IMR-90 (cell line): ENCODE results near the gene FLCN. TPM values are rescaled to one million over a fixed set of nuclear protein-coding genes. Genes with fewer than 3 reads are reported as not detected.

Source experiments
- ATAC-seq: fragments of 200-7000 bp; cut with Tn5 transposase; 2 replicates; pipeline ENCODE4 v1.9.1; 2020; ENCODE audit warnings: low read depth, mild to moderate bottlenecking, moderate library complexity
- BruUV-seq: library from RNA; stranded (reverse); fragments of 400-500 nt; replicated peaks from 2 replicates; lab custom pipeline; 2021; lab: Mats Ljungman, UMichigan
- CTCF ChIA-PET: fragments of 300-600 bp; formaldehyde crosslinking; extraction: SDS; loops from one replicate; lab custom pipeline; 2021; ENCODE audit warnings: antibody characterized with exemption; lab: Yijun Ruan, JAX
- POLR2A ChIA-PET: fragments of 300-600 bp; sonication (Branson Sonifier 250); formaldehyde crosslinking; loops from one replicate; lab custom pipeline; 2022; ENCODE audit warnings: antibody characterized with exemption; ENCODE audit not compliant: unreplicated experiment; lab: Charles Lee
- DNase-seq: peaks from one replicate; pipeline ENCODE4 v3.0.0; 2013
- H2AFZ ChIP-seq: replicated peaks from 2 replicates; pipeline ENCODE3; 2013; ENCODE audit warnings: low read length, mild to moderate bottlenecking; ENCODE audit not compliant: poor library complexity
- H2AK5ac ChIP-seq: 2 replicates; pipeline ENCODE4 v1.6.1; 2013; ENCODE audit warnings: low read depth, low read length, inconsistent platforms
- H2AK9ac ChIP-seq: replicated peaks from 2 replicates; pipeline ENCODE3; 2013; ENCODE audit warnings: mild to moderate bottlenecking, low read depth, low read length, moderate library complexity; ENCODE audit not compliant: poor library complexity
- H2BK120ac ChIP-seq: 2 replicates; pipeline ENCODE4 v1.6.1; 2013; ENCODE audit warnings: low read depth, low read length, inconsistent platforms
- H2BK15ac ChIP-seq: 3 replicates; pipeline ENCODE4 v1.6.1; 2013; ENCODE audit warnings: low read depth, low read length, inconsistent platforms
- H2BK20ac ChIP-seq: 2 replicates; pipeline ENCODE4 v1.6.1; 2013; ENCODE audit warnings: low read depth, mild to moderate bottlenecking, inconsistent platforms, low read length, moderate library complexity
- H2BK5ac ChIP-seq: 2 replicates; pipeline ENCODE4 v1.6.1; 2013; ENCODE audit warnings: mild to moderate bottlenecking, low read depth, low read length, inconsistent platforms; ENCODE audit not compliant: poor library complexity, severe bottlenecking
- H3K14ac ChIP-seq: replicated peaks from 2 replicates; pipeline ENCODE4 v1.6.1; 2013; ENCODE audit warnings: low read depth, low read length, inconsistent platforms
- H3K18ac ChIP-seq: 2 replicates; pipeline ENCODE4 v1.6.1; 2013; ENCODE audit warnings: low read depth, low read length, control low read depth
- H3K23ac ChIP-seq: 2 replicates; pipeline ENCODE4 v1.6.1; 2013; ENCODE audit warnings: low read depth, low read length, inconsistent platforms
- H3K27ac ChIP-seq: 2 replicates; pipeline ENCODE4 v1.5.1; 2013; ENCODE audit warnings: mild to moderate bottlenecking, control low read depth, low read length; ENCODE audit not compliant: insufficient read depth
- H3K27me3 ChIP-seq: 2 replicates; pipeline ENCODE4 v1.6.1; 2013; ENCODE audit warnings: low read length; ENCODE audit not compliant: control insufficient read depth, insufficient read depth
- H3K36me3 ChIP-seq: 2 replicates; pipeline ENCODE4 v1.6.1; 2013; ENCODE audit warnings: low read length, mixed read lengths; ENCODE audit not compliant: control insufficient read depth, insufficient read depth
- H3K4ac ChIP-seq: 2 replicates; pipeline ENCODE4 v1.6.1; 2013; ENCODE audit warnings: low read depth, low read length, inconsistent platforms
- H3K4me1 ChIP-seq: 2 replicates; pipeline ENCODE4 v1.6.1; 2013; ENCODE audit warnings: low read length, mixed read lengths; ENCODE audit not compliant: control insufficient read depth, insufficient read depth
- H3K4me2 ChIP-seq: 2 replicates; pipeline ENCODE4 v1.6.1; 2013; ENCODE audit warnings: low read depth, mild to moderate bottlenecking, control low read depth, low read length, moderate library complexity
- H3K4me3 ChIP-seq: 2 replicates; pipeline ENCODE4 v1.5.1; 2013; ENCODE audit warnings: low read depth, mild to moderate bottlenecking, control low read depth, low read length, moderate library complexity; ENCODE audit not compliant: insufficient read depth
- H3K56ac ChIP-seq: 2 replicates; pipeline ENCODE4 v1.6.1; 2013; ENCODE audit warnings: low read length, inconsistent platforms; ENCODE audit not compliant: insufficient read depth; ENCODE audit errors: extremely low read depth
- H3K79me1 ChIP-seq, 2 experiments: 2 replicates each; pipeline ENCODE4 v1.6.1; 2013; ENCODE audit warnings: low read length in 2 of 2, inconsistent platforms in 1 of 2, low read depth in 1 of 2
- H3K9ac ChIP-seq: 2 replicates; pipeline ENCODE4 v1.6.1; 2013; ENCODE audit warnings: low read depth, low read length, control low read depth
- H3K9me1 ChIP-seq: 2 replicates; pipeline ENCODE4 v1.6.1; 2013; ENCODE audit warnings: low read length, inconsistent platforms; ENCODE audit not compliant: insufficient read depth
- H3K9me3 ChIP-seq: 2 replicates; pipeline ENCODE4 v1.6.1; 2013; ENCODE audit warnings: low read length; ENCODE audit not compliant: control insufficient read depth, insufficient read depth
- H4K20me1 ChIP-seq: 2 replicates; pipeline ENCODE4 v1.6.1; 2013; ENCODE audit warnings: low read length, inconsistent platforms; ENCODE audit not compliant: insufficient read depth
- H4K5ac ChIP-seq: 2 replicates; pipeline ENCODE4 v1.6.1; 2013; ENCODE audit warnings: mild to moderate bottlenecking, low read depth, low read length, control low read depth
- H4K8ac ChIP-seq, 2 experiments: 2 replicates each; pipeline ENCODE4 v1.6.1; 2013; ENCODE audit warnings: low read depth in 2 of 2, low read length in 2 of 2, control low read depth in 1 of 2, inconsistent platforms in 1 of 2
- H4K91ac ChIP-seq: 2 replicates; pipeline ENCODE4 v1.6.1; 2013; ENCODE audit warnings: low read depth, low read length, inconsistent platforms; ENCODE audit not compliant: insufficient read depth
- CEBPB ChIP-seq: IDR thresholded peaks from 2 replicates; pipeline ENCODE4 v1.6.1; 2012; ENCODE audit warnings: low read depth, low read length, improper control_type of control experiment
- MAZ ChIP-seq: IDR thresholded peaks from 2 replicates; pipeline ENCODE4 v1.6.1; 2012; ENCODE audit warnings: low read depth, mild to moderate bottlenecking, low read length, improper control_type of control experiment, moderate library complexity, borderline replicate concordance
- WGBS, 2 experiments: methylation state at CpG; one replicate each; pipeline versions ENCODE4 v1.1.5 to v1.1.7; 2013; ENCODE audit warnings: missing lambda C conversion rate in 2 of 2; ENCODE audit not compliant: insufficient read length in 1 of 2; ENCODE audit errors: extremely low coverage in 2 of 2; 5-methylcytosine and 5-hydroxymethylcytosine counted together
- dilution Hi-C: fragments of 300-500 bp; cut with HindIII; formaldehyde crosslinking; loops from one replicate; pipeline ENCODE4 v1.14.3; 2018; ENCODE audit warnings: low sequenced_read_pairs; ENCODE audit not compliant: unreplicated experiment
- in situ Hi-C: fragments of 300-500 bp; cut with MboI; formaldehyde crosslinking; loops from 3 replicates; pipeline ENCODE4 v1.14.3; 2019; ENCODE audit warnings: low sequenced_read_pairs, inconsistent platforms, mixed read lengths
- intact Hi-C: fragments of 100-400 bp; cut with micrococcal nuclease; formaldehyde crosslinking; loops from 2 replicates; pipeline ENCODE4 v1.10.0; 2022
- polyA plus RNA-seq, 3 experiments: library from polyadenylated mRNA; depleted of rRNA; stranded (reverse); fragments of >200 nt; gene quantifications; 2 replicates each; pipeline ENCODE4 v1.2.3, GENCODE V29; 2012; ENCODE audit warnings: low replicate concordance in 1 of 3
- total RNA-seq: library from RNA; depleted of rRNA; stranded (reverse); fragments of >200 nt; gene quantifications from 2 replicates; pipeline ENCODE4 v1.2.3, GENCODE V29; 2012
- TF ChIP-seq, protein P1 (sequence below): conservative IDR thresholded peaks from 2 replicates; pipeline ENCODE4 v1.5.1; 2012; ENCODE audit warnings: mild to moderate bottlenecking, low read depth, low read length, improper control_type of control experiment

FLCN gene
- total and polyA plus RNA-seq, 2 of the 4 experiments (the other 2 are of a cell fraction): 16.8 to 24.8 TPM

DNA sequence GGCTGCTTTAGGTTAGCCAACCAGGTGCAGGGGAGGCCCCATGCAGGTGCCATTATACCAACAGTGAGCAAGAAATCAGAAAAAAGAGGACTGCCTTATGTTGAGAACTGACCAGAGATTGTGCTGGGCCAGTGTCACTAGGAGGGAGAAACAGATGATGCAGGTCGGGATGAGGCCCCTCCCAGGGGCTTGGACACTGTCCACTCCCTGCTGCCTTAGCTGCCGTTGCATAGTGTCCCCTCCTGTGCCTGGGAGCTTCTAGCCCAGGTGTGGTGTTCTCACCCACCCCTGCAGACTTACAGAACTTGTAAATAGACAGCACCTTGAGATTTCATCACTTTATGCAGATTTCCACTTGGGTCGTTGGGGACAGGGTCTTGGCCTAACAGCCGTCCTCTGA lies 67.6 kb downstream of the FLCN start:
- intact Hi-C loops: no loop called here
- no peak overlapping the region for H3K18ac ChIP-seq
- TF ChIP-seq MAZ (no peak), CEBPB (no peak)
- TF ChIP-seq, protein P1, sequence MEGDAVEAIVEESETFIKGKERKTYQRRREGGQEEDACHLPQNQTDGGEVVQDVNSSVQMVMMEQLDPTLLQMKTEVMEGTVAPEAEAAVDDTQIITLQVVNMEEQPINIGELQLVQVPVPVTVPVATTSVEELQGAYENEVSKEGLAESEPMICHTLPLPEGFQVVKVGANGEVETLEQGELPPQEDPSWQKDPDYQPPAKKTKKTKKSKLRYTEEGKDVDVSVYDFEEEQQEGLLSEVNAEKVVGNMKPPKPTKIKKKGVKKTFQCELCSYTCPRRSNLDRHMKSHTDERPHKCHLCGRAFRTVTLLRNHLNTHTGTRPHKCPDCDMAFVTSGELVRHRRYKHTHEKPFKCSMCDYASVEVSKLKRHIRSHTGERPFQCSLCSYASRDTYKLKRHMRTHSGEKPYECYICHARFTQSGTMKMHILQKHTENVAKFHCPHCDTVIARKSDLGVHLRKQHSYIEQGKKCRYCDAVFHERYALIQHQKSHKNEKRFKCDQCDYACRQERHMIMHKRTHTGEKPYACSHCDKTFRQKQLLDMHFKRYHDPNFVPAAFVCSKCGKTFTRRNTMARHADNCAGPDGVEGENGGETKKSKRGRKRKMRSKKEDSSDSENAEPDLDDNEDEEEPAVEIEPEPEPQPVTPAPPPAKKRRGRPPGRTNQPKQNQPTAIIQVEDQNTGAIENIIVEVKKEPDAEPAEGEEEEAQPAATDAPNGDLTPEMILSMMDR: no peak
- H4K8ac ChIP-seq: no peak overlapping the region
- H2BK120ac ChIP-seq: no peak overlapping the region
- H3K27me3 ChIP-seq: no peaks in the 10 kb centered on the region
- H3K56ac ChIP-seq: no peak overlapping the region
- dilution Hi-C loops: no loop called here
- no peak overlapping the region for H2AFZ ChIP-seq
- H2BK15ac ChIP-seq: no peak overlapping the region
- H3K4ac ChIP-seq: no peak overlapping the region
- H3K9me3 ChIP-seq: no peaks in the 10 kb centered on the region
- ChIA-PET CTCF (no interaction called here), POLR2A (no interaction called here)
- in situ Hi-C loops: no loop called here
- no peak overlapping the region for H3K14ac ChIP-seq
- peaks cover 77% of the 10 kb centered on the region for H3K36me3 ChIP-seq
- BruUV-seq: no TSS peak
- no peaks in the 10 kb centered on the region for H3K4me1 ChIP-seq
- H3K9me1 ChIP-seq: peaks cover 4% of the 10 kb centered on the region; the same call in 1 of the 2 replicates
- no peak overlapping the region for H2BK20ac ChIP-seq
- no peak overlapping the region for H2AK5ac ChIP-seq
- H3K4me3 ChIP-seq: no peak overlapping the region
- no peak overlapping the region for H4K91ac ChIP-seq
- no peak overlapping the region for H3K9ac ChIP-seq
- H3K27ac ChIP-seq: no peak overlapping the region
- H3K79me1 ChIP-seq: peaks cover 12 to 48% of the 10 kb centered on the region in 2 experiments
- H4K20me1 ChIP-seq: peaks cover 9% of the 10 kb centered on the region; the same call in 1 of the 2 replicates
- WGBS, 2 experiments: 92% methylated on average over 2 of the region's 4 CpGs; no CpG with 5 or more reads in 1 of the 2 experiments
- no peak for DNase-seq
- H3K4me2 ChIP-seq: no peak overlapping the region
- no peak overlapping the region for H2BK5ac ChIP-seq
- H4K5ac ChIP-seq: no peak overlapping the region
- no peak overlapping the region for H2AK9ac ChIP-seq
- no peak for ATAC-seq
- H3K23ac ChIP-seq: no peak overlapping the region
